ENCODE results near the gene LYVE1.

Gene LYVE1

DNA sequence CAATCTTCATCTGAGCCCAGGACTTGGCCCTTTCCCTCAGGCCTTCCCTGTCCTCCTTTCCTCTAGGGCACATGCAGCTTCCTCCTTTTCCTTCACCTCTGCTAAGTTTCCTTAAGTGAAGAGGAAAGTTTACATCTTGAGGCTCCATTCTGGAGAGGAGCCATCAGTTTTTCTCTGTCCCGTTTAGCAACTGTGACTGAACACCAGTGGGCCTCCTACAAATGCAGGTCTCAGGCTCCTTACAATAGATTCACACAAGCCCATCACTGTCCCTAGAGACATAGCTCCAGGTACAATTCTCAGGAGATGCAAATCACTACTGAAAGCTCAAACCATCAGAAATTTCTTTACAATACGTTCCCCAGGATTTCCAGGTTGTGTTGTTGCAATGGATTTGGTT is 23.3 kb upstream of the LYVE1 start:
- TF ChIP-seq, protein P1, sequence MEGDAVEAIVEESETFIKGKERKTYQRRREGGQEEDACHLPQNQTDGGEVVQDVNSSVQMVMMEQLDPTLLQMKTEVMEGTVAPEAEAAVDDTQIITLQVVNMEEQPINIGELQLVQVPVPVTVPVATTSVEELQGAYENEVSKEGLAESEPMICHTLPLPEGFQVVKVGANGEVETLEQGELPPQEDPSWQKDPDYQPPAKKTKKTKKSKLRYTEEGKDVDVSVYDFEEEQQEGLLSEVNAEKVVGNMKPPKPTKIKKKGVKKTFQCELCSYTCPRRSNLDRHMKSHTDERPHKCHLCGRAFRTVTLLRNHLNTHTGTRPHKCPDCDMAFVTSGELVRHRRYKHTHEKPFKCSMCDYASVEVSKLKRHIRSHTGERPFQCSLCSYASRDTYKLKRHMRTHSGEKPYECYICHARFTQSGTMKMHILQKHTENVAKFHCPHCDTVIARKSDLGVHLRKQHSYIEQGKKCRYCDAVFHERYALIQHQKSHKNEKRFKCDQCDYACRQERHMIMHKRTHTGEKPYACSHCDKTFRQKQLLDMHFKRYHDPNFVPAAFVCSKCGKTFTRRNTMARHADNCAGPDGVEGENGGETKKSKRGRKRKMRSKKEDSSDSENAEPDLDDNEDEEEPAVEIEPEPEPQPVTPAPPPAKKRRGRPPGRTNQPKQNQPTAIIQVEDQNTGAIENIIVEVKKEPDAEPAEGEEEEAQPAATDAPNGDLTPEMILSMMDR (conservative IDR thresholded peaks at IDR 0.05): no peak
- TF ChIP-seq ZFX (IDR thresholded peaks at IDR 0.05): no peak
- H3K27ac ChIP-seq: no peak overlapping the region

DNA sequence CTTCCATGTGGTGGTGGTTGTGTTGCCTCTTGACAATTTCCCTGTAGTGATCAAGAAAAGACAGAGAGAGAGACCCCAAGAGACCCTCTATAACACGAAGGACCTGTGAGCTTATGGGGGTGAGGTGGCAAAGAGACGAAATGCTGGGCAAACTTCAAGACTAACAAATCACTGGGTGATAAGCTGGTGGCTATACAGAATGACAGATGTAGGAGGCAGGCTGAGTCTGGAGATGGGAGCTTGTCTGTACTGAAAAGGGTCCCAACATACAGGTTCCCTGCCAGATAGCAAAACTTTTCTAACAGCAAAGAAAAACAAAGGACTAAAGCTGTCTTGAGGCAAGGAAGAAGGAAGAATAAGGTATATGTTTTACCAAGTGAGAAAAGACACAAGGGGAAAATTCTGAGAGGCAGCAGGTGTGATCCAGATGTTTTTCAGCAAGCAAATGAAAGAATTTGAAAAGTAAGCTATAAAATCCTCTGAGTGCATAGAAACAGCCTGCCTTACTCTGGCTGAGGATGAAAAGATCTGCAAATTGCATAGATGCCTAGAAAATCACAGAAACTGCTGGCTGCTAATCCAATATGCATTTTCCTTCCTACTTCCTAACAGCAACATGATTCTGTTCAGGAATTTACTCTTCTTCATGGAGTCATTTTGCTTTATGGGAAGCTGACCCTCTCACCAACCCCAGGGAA is 21.9 kb upstream of the LYVE1 start:
- H3K27ac ChIP-seq: no peak overlapping the region
- TF ChIP-seq, protein P1 (conservative IDR thresholded peaks at IDR 0.05): no peak
- TF ChIP-seq ZFX (IDR thresholded peaks at IDR 0.05): no peak

DNA sequence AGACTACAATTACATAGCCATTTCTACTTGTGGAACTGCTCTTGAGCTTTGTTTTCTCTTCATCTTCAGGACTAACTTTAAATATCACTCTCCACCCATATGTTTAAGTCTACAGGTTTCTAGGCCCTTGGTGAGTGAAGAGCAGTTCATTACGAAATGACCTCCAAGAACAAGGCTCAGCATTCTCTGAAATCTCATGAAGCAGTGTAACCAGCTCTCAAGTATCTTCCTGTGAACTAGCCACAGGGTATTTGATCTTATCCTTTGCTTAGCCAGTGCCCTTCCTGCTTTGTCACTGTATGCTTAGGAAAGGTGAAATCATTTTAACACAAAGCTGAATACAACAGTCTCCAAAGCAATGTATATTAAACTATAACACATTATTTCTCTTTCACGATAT is 20.4 kb upstream of the LYVE1 start:
- no peak for TF ChIP-seq ZFX (IDR thresholded peaks at IDR 0.05)
- TF ChIP-seq, protein P1 (conservative IDR thresholded peaks at IDR 0.05): no peak
- H3K27ac ChIP-seq: no peak overlapping the region

DNA sequence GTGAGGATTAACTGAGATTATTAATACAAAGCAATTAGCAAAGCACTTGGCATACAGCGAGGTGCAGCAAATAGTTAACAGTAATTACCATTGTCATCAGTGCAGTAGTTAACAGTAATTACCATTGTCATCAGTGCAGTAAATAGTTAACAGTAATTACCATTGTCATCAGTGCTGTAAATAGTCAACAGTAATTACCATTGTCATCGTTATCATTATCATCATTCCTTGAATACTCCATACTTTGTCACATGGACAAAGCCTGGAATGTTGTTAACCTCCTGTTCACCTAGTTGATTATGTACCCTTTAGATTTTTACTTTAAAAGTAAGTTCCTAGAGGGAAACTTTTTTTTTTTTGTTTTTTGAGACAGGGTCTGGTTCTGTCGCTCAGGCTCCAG is 19.5 kb upstream of the LYVE1 start:
- no peak overlapping the region for H3K27ac ChIP-seq
- TF ChIP-seq, protein P1 (conservative IDR thresholded peaks at IDR 0.05): no peak
- no peak for TF ChIP-seq ZFX (IDR thresholded peaks at IDR 0.05)

DNA sequence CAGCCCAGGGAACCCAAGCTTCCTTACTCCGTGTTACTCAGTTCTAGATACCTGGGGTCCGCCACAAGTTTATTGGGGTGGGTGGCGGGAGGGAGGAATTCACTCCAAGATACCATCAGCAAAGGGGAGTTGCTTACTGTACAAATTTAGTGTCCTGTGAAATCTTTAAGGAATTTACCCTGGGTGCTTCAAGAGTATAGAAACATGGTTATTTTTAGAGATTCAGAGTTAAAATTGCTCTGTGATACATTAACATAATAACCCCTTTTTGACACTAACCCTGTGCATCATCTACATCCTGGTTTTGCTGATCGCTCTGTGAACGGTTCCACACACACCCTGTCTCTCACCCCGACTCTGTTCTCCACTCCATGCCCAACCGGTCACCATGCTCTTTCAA is 18.9 kb upstream of the LYVE1 start:
- no peak for TF ChIP-seq ZFX (IDR thresholded peaks at IDR 0.05)
- TF ChIP-seq, protein P1 (conservative IDR thresholded peaks at IDR 0.05): no peak
- H3K27ac ChIP-seq: no peak overlapping the region

DNA sequence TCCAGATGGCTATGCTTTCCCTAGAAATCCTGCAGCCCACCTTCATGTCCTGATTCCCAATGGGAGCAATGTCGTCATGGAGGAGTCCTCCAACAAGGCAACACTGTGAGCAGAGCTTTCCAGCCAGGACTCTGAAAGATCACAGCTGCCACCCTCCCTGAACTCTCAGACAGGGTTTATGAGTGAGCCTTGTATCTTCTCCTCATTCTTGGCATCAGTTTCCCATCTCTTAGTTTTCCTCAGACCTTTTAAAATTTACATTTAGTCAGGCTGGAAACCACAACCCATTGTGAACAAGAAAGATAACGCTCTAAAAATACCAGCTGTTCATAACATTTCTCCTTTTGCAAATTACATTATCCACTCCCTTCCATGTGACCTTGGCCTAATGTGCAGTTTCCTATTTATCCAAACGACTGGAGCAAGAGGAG is 15.6 kb upstream of the LYVE1 start:
- TF ChIP-seq, protein P1 (conservative IDR thresholded peaks at IDR 0.05): no peak
- TF ChIP-seq ZFX (IDR thresholded peaks at IDR 0.05): no peak
- H3K27ac ChIP-seq: no peak overlapping the region

DNA sequence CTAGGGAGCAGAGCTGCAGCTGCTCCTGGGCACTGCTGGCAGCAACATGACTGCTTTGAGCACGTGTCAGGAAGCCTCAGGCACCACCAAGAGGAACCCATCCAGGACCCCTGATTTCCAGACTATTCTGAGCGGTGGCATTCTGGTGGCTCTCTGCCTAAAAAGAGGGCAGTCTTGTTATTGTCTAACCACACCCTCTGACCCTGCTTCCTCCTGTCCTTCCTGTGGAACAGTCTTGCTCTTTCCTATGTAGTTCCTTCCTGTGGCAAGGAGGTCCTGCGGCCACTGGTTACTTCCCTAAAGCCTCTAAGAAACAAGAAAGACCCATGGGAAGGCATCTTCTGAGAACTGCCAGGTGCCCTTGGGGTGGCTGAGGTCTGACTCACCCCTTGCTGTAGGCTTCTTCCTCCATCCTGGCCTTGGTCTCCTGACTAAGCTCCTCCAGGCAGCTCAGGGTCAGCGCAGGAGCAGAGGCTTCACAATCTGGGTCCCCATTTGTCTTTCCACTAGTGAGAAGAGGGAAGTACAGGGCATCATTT is 13.1 kb upstream of the LYVE1 start:
- TF ChIP-seq ZFX (IDR thresholded peaks at IDR 0.05): no peak
- TF ChIP-seq, protein P1 (conservative IDR thresholded peaks at IDR 0.05): no peak
- no peak overlapping the region for H3K27ac ChIP-seq

Data from C4-2B (cell line).